Activated naive CD4-positive, alpha-beta T cell treated with anti-CD3 and anti-CD28 coated beads, Interleukin-2, amount 50 U/mL, for 24 hours (primary cell): Measurements from ENCODE around the gene LRMDA.

Experiments used
- H3K27ac Mint-ChIP-seq: one replicate; pipeline ENCODE4 v1.8.0; 2021; ENCODE audit warnings: mild to moderate bottlenecking, mixed read lengths
- H3K27me3 Mint-ChIP-seq: one replicate; pipeline ENCODE4 v1.8.0; 2021; ENCODE audit warnings: mixed read lengths
- H3K36me3 Mint-ChIP-seq: one replicate; pipeline ENCODE4 v1.8.0; 2021; ENCODE audit warnings: mixed read lengths
- H3K4me1 Mint-ChIP-seq: one replicate; pipeline ENCODE4 v1.8.0; 2021; ENCODE audit warnings: mixed read lengths
- H3K4me3 Mint-ChIP-seq: one replicate; pipeline ENCODE4 v1.8.0; 2021; ENCODE audit warnings: mild to moderate bottlenecking, mixed read lengths
- H3K9me3 Mint-ChIP-seq: one replicate; pipeline ENCODE4 v1.8.0; 2021; ENCODE audit warnings: mixed read lengths

The LRMDA gene

GRCh38 chr10:76089556-76090180, 658.2 kb downstream of the LRMDA start:
- Mint-ChIP-seq H3K36me3 (no peaks in the 10 kb centered on the region), H3K9me3 (peaks cover 7% of the 10 kb centered on the region), H3K4me3 (no peak overlapping the region), H3K4me1 (no peaks in the 10 kb centered on the region), H3K27me3 (no peaks in the 10 kb centered on the region), H3K27ac (no peak overlapping the region)

DNA sequence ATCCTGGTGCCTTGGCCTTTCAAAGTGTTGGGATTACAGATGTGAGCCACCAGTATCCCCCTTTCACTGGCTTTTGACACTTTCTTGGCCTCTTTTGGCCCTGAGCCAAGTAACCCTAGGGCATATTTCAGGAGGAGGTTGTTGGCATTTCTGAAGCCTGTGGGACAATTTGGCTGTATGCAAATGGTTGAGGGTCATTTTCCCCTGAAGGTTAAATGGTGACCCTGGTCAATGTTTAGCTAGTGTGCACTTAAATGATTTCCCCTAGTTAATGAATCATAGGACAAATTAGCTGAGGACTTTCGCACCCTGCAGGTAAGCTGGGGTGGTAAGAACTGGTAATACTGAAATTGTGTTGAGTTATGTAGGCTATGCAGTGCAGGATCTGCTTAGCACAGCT, 660.5 kb downstream of the LRMDA start:
- peaks cover 7% of the 10 kb centered on the region for H3K9me3 Mint-ChIP-seq
- no peak overlapping the region for H3K27ac Mint-ChIP-seq
- H3K36me3 Mint-ChIP-seq = no peaks in the 10 kb centered on the region
- no peaks in the 10 kb centered on the region for H3K27me3 Mint-ChIP-seq
- no peak overlapping the region for H3K4me3 Mint-ChIP-seq
- H3K4me1 Mint-ChIP-seq = no peaks in the 10 kb centered on the region

DNA sequence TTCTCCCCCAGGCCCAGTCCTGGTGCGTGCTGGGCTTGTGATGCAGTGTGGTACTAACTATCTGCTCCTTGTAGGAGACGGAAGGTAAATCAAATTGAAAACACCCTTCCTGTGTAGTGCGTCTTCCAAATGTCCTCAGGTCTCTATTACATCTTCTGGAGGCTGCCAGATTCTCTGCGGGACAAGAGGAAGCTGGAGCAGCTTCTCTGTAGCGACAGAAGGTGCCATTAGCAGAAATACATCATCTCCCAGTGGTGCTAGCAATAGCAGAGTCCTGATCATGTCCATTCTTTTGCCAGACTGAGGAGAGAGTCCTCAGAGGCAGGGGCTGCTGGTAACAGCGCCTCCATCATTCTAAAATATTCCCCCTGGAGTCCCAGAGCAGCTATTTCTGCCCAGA, 675.2 kb downstream of the LRMDA start:
- Mint-ChIP-seq H3K27ac (no peak overlapping the region), H3K4me1 (no peaks in the 10 kb centered on the region)

DNA sequence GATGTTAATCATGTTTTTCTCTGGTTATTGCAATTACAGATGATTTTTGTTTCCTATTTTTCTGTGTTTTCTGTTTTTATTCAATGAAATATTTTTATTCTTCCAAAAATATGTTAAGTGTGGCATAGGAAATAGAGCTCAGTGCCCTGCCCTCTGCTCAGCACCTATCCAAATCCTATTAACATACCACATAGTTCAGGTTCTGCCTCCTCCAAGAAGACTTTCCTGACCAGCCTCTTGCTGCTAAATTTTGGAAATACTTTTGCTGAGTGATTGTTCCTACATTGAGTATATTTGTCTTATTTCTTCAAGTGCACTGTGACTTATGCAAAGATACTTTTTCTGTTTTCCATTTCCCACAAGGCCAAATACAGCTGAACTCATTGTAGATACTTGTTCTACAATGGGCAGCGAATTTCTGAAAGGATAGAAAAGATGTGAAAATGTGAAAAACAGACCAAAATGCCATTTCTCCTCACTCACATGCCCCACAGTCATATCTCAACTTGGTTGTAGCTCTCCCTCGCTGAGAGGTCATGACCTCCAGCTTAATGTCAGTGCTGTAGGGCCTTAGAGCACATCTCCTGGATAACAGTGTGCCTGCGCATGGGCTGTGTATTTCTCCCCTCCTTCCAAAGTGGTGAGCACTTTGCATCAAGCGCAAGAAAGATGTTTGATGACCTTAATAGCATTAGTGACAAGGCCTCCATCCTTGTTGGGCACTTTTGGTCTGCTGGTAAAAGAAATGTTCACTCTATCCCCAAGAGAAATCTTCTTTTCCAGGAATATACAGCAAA, 677.3 kb downstream of the LRMDA start:
- H3K27me3 Mint-ChIP-seq = peaks cover 2% of the 10 kb centered on the region
- no peaks in the 10 kb centered on the region for H3K4me1 Mint-ChIP-seq
- H3K27ac Mint-ChIP-seq = no peak overlapping the region
- no peaks in the 10 kb centered on the region for H3K9me3 Mint-ChIP-seq
- no peak overlapping the region for H3K4me3 Mint-ChIP-seq
- no peaks in the 10 kb centered on the region for H3K36me3 Mint-ChIP-seq

More for the DNA sequence above, 675.2 kb downstream of the LRMDA start:
- Mint-ChIP-seq H3K27me3 (peaks cover 2% of the 10 kb centered on the region), H3K9me3 (no peaks in the 10 kb centered on the region), H3K36me3 (no peaks in the 10 kb centered on the region), H3K4me3 (no peak overlapping the region)

- no peaks in the 10 kb centered on the region for H3K36me3 Mint-ChIP-seq
- no peaks in the 10 kb centered on the region for H3K4me1 Mint-ChIP-seq
- H3K4me3 Mint-ChIP-seq = no peak overlapping the region
- no peaks in the 10 kb centered on the region for H3K9me3 Mint-ChIP-seq
- peaks cover 6% of the 10 kb centered on the region for H3K27me3 Mint-ChIP-seq
- H3K27ac Mint-ChIP-seq = no peak overlapping the region
These were observed 680.0 kb downstream of the LRMDA start for GRCh38 chr10:76111404-76111803.

DNA sequence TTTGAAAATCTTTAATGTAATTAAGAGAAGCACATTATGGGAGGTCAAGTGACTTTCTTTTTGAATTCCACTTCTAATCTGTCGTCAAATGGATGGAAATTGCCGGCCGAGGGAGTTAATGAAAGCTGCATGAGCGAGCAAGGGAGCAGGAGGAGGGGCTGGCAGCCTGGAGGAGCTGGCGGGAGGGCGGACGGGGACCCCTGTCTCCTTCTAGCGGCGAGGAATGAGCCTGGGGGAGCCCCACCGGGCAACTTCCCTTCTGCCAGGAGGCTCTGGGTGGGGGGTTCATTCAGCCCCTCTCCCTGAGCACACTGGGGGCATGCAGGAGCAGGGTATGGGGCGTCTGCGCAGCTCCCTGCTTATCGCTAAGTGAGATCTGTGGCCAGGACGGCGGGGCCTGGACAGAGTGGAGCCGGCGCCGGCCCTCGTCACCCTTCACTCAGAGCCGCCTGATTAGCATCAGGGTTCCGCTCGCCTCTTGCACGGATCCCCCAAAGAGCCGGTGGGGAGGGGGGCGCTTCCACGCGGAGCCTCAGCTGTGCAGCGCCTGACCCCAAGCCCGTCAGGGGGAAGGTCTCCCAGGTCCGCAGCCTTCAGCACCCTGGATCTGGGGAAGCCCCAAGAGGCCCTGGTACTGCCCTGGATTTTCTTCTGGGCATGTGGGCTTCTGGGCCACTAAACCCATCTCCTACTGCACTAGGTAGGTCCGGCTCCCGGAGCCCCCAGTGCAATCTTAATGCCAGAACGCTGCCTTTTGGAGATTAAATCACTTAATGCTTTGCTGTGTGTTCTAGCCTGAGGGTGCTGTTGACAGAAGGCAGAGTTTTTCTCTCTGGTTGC, 680.8 kb downstream of the LRMDA start:
- Mint-ChIP-seq H3K9me3 (no peaks in the 10 kb centered on the region), H3K36me3 (no peaks in the 10 kb centered on the region), H3K4me1 (no peaks in the 10 kb centered on the region), H3K27ac (no peak overlapping the region), H3K27me3 (peaks cover 6% of the 10 kb centered on the region), H3K4me3 (no peak overlapping the region)

- H3K27ac Mint-ChIP-seq = no peak overlapping the region
- H3K27me3 Mint-ChIP-seq = peaks cover 6% of the 10 kb centered on the region
- no peak overlapping the region for H3K4me3 Mint-ChIP-seq
- no peaks in the 10 kb centered on the region for H3K36me3 Mint-ChIP-seq
- H3K9me3 Mint-ChIP-seq = no peaks in the 10 kb centered on the region
- no peaks in the 10 kb centered on the region for H3K4me1 Mint-ChIP-seq
These were observed 681.4 kb downstream of the LRMDA start for GRCh38 chr10:76112826-76113150.

DNA sequence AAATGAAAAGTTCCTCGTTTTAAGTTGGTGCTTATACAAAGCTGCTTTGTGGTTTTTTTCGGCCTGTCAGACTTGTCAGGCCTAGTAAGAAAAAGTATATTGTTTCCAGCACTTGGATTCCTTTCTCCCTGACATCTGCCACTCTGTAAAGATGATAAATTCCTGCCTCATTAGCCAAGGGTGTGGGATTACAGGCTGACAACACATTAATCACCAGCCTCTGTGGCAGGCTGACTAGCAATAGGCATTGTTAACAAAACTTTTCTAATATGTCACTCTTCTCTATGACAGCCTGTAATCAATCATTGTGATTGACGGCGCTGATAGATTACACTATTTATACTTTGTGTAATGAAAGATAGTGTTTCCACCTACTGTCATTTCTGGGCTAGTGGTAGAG, 682.5 kb downstream of the LRMDA start:
- no peaks in the 10 kb centered on the region for H3K4me1 Mint-ChIP-seq
- H3K27me3 Mint-ChIP-seq = peaks cover 6% of the 10 kb centered on the region
- H3K9me3 Mint-ChIP-seq = no peaks in the 10 kb centered on the region
- H3K36me3 Mint-ChIP-seq = no peaks in the 10 kb centered on the region
- H3K27ac Mint-ChIP-seq = no peak overlapping the region
- no peak overlapping the region for H3K4me3 Mint-ChIP-seq

GRCh38 chr10:76114581-76115001, 683.2 kb downstream of the LRMDA start:
- Mint-ChIP-seq H3K27me3 (peaks cover 6% of the 10 kb centered on the region), H3K4me1 (no peaks in the 10 kb centered on the region), H3K27ac (no peak overlapping the region), H3K9me3 (no peaks in the 10 kb centered on the region), H3K4me3 (no peak overlapping the region), H3K36me3 (no peaks in the 10 kb centered on the region)

GRCh38 chr10:76115131-76115470, 683.7 kb downstream of the LRMDA start:
- peaks cover 6% of the 10 kb centered on the region for H3K27me3 Mint-ChIP-seq
- no peak overlapping the region for H3K4me3 Mint-ChIP-seq
- H3K27ac Mint-ChIP-seq = no peak overlapping the region
- H3K4me1 Mint-ChIP-seq = no peaks in the 10 kb centered on the region
- H3K9me3 Mint-ChIP-seq = no peaks in the 10 kb centered on the region
- no peaks in the 10 kb centered on the region for H3K36me3 Mint-ChIP-seq

DNA sequence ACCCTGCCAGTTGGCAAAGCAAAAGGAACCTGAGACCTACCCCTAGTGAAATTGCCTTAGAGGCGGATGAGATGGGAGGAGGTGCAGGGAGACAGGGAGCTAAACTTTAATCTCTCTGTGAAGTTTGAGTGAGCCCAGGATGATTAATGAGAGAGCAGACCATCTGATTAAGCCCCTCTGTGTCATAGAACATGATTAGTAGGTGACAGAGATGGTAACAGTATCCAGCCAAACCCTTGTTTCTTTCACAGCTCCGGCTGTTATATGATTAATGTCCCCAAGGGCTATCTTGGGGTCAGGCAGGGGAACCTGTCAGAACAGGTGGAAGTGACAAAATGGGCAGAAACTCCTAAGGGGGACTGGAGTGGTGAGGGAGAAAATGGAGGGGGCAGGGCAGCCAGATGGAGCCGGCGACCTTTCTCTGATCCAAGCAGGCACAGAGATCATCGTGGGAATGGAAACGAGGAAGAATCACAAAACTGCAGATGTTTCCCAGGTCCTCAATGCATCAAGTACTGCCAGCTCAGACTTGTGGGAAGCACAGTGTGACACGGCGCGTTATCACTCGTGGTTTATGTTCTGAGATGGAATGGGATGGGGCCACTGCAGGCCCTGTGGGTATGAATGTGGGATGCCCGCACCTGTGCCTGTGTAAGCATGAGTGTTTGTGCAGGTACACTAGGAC, 684.2 kb downstream of the LRMDA start:
- no peak overlapping the region for H3K27ac Mint-ChIP-seq
- H3K4me1 Mint-ChIP-seq = no peaks in the 10 kb centered on the region
- H3K9me3 Mint-ChIP-seq = no peaks in the 10 kb centered on the region
- H3K27me3 Mint-ChIP-seq = peaks cover 6% of the 10 kb centered on the region
- H3K4me3 Mint-ChIP-seq = no peak overlapping the region
- no peaks in the 10 kb centered on the region for H3K36me3 Mint-ChIP-seq

DNA sequence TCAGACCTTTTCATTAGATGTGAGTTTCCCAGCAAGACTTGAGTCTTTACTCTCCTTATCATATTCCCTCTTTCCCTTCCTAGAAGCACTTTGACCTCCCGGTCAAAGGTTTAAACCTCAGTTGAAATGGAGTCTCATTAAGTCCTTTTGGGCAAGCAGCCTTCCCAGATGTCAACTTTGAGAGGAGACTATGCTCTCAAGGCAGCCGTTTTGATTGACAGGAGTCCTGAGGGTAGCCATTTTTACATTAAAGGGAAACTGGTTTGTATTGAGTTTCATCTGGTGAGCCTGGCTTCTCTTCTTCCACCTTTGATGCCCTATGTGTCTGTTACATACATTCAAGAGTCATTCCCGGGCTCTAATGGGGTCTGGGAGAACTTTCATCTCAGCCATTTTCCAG, 685.1 kb downstream of the LRMDA start:
- no peaks in the 10 kb centered on the region for H3K9me3 Mint-ChIP-seq
- H3K27me3 Mint-ChIP-seq = peaks cover 3% of the 10 kb centered on the region
- H3K36me3 Mint-ChIP-seq = no peaks in the 10 kb centered on the region
- H3K4me1 Mint-ChIP-seq = no peaks in the 10 kb centered on the region
- H3K4me3 Mint-ChIP-seq = no peak overlapping the region
- no peak overlapping the region for H3K27ac Mint-ChIP-seq

- H3K4me1 Mint-ChIP-seq = no peaks in the 10 kb centered on the region
- no peaks in the 10 kb centered on the region for H3K36me3 Mint-ChIP-seq
- no peaks in the 10 kb centered on the region for H3K9me3 Mint-ChIP-seq
- no peak overlapping the region for H3K4me3 Mint-ChIP-seq
- peaks cover 3% of the 10 kb centered on the region for H3K27me3 Mint-ChIP-seq
- no peak overlapping the region for H3K27ac Mint-ChIP-seq
These were observed 686.5 kb downstream of the LRMDA start for GRCh38 chr10:76117949-76118348.

- no peaks in the 10 kb centered on the region for H3K4me1 Mint-ChIP-seq
These were observed 687.6 kb downstream of the LRMDA start for GRCh38 chr10:76119036-76119435.

GRCh38 chr10:76119515-76119914, 688.1 kb downstream of the LRMDA start:
- Mint-ChIP-seq H3K36me3 (no peaks in the 10 kb centered on the region), H3K4me3 (no peak overlapping the region), H3K9me3 (no peaks in the 10 kb centered on the region), H3K27me3 (peaks cover 3% of the 10 kb centered on the region), H3K4me1 (no peaks in the 10 kb centered on the region), H3K27ac (no peak overlapping the region)

More at GRCh38 chr10:76119036-76119435, 687.6 kb downstream of the LRMDA start:
- Mint-ChIP-seq H3K27me3 (peaks cover 3% of the 10 kb centered on the region), H3K36me3 (no peaks in the 10 kb centered on the region), H3K4me3 (no peak overlapping the region), H3K27ac (no peak overlapping the region), H3K9me3 (no peaks in the 10 kb centered on the region)
